K562 (cell line): ENCODE results near the gene GPER1. TPM values are rescaled to one million over a fixed set of nuclear protein-coding genes. Genes with fewer than 3 reads are reported as not detected.

Experiments used
- ATF7 ChIP-seq: fragments of 450-650 bp; IDR thresholded peaks from 2 replicates; pipeline ENCODE4 v1.7.1; 2014; ENCODE audit warnings: mild to moderate bottlenecking, moderate library complexity
- BRF1 ChIP-seq: IDR thresholded peaks from 3 replicates; pipeline ENCODE4 v1.6.1; 2011; ENCODE audit warnings: borderline replicate concordance, mild to moderate bottlenecking; ENCODE audit not compliant: insufficient read length; ENCODE audit errors: extremely low read depth
- CHCHD3 ChIP-seq: fragments of 250-450 bp; sonication (Bioruptor Pico); IDR thresholded peaks from 2 replicates; pipeline ENCODE4 v2.1.2; 2022; ENCODE audit warnings: mild to moderate bottlenecking
- CSDE1 ChIP-seq, 2 experiments: fragments of 450-650 bp; IDR thresholded peaks; 2 replicates each; pipeline ENCODE4 v1.6.1; 2016; ENCODE audit warnings: mild to moderate bottlenecking in 1 of 2
- CUX1 ChIP-seq: fragments of 200-800 bp; sonication (Bioruptor generic); IDR thresholded peaks from 2 replicates; pipeline ENCODE4 v1.6.1; 2016; ENCODE audit warnings: missing genetic modification characterization, missing compliant biosample characterization
- FOXJ2 ChIP-seq: fragments of 200-800 bp; sonication (Bioruptor generic); IDR thresholded peaks from 2 replicates; pipeline ENCODE4 v1.6.1; 2016; ENCODE audit warnings: missing genetic modification characterization, missing compliant biosample characterization
- GABPB1 ChIP-seq: sonication (generic); formaldehyde crosslinking; IDR thresholded peaks from 2 replicates; pipeline ENCODE4 v1.8.0; 2022; ENCODE audit warnings: mild to moderate bottlenecking, missing genetic modification reagents
- KLF1 ChIP-seq: fragments of 450-650 bp; IDR thresholded peaks from 2 replicates; pipeline ENCODE4 v1.6.1; 2016; ENCODE audit warnings: missing genetic modification characterization, missing compliant biosample characterization
- PRDM10 ChIP-seq: fragments of 450-650 bp; IDR thresholded peaks from 2 replicates; pipeline ENCODE4 v1.6.1; 2018; ENCODE audit not compliant: partially characterized antibody
- PRPF4 ChIP-seq: fragments of 200-400 bp; formaldehyde crosslinking; IDR thresholded peaks from one replicate; pipeline ENCODE4 v1.6.1; 2017; ENCODE audit warnings: low read length, low read depth, mild to moderate bottlenecking; ENCODE audit not compliant: insufficient read depth, poor library complexity, severe bottlenecking
- RAD51 ChIP-seq: fragments of 450-650 bp; IDR thresholded peaks from 2 replicates; pipeline ENCODE4 v1.7.1; 2016; ENCODE audit warnings: low read depth, mild to moderate bottlenecking, borderline replicate concordance
- STAT6 ChIP-seq: sonication (generic); formaldehyde crosslinking; IDR thresholded peaks from 2 replicates; pipeline ENCODE4 v1.8.1; 2023; ENCODE audit warnings: mild to moderate bottlenecking, missing genetic modification reagents
- TEAD4 ChIP-seq, 2 experiments: sonication (generic) in 1 of 2; formaldehyde crosslinking in 1 of 2; IDR thresholded peaks; 2 replicates each; pipeline versions ENCODE4 v1.6.1 to v1.8.0; 2012 to 2022; ENCODE audit warnings: borderline replicate concordance in 1 of 2, inconsistent platforms in 1 of 2, low read length in 1 of 2, mild to moderate bottlenecking in 1 of 2, missing genetic modification reagents in 1 of 2
- ZFPM2 ChIP-seq: fragments of 250-450 bp; sonication (Bioruptor Pico); IDR thresholded peaks from 2 replicates; pipeline ENCODE4 v1.5.1; 2022; ENCODE audit warnings: mild to moderate bottlenecking
- ZNF696 ChIP-seq: fragments of 250-450 bp; sonication (Bioruptor Pico); conservative IDR thresholded peaks from 2 replicates; pipeline ENCODE4 v1.4.0; 2020; ENCODE audit warnings: mild to moderate bottlenecking, moderate library complexity
- polyA plus RNA-seq, 8 experiments: library from polyadenylated mRNA; depleted of rRNA in 4 of 8; stranded (reverse) in 5 of 8; unstranded in 3 of 8; fragments of >200 nt; fragmentation: Nextera tagmentation in 2 of 8; fragmentation: Illumina TruSeq in 1 of 8; extraction: Ambion mirVana in 2 of 8; extraction: Trizol in 1 of 8; gene quantifications; 2 replicates each; pipeline versions ENCODE4 v1.2.1 to v1.2.3, GENCODE V29; 2011 to 2014; ENCODE audit warnings: inconsistent platforms in 1 of 8, missing spikeins in 1 of 8
- total RNA-seq, 7 experiments: library from RNA; depleted of rRNA in 6 of 7; stranded (reverse); fragments of >200 nt in 6 of 7; fragmentation: Illumina TruSeq in 2 of 7; extraction: Trizol in 2 of 7; gene quantifications; 2 replicates each; pipeline versions ENCODE4 v1.2.1 to v1.2.3, GENCODE V29; 2011 to 2021; ENCODE audit warnings: low replicate concordance in 1 of 7

GPER1 gene
- total and polyA plus RNA-seq, 9 of the 15 experiments (the other 6 are each of a cell fraction or from before 2014, with no cell fraction given) = 0.04 to 0.09 (median 0.08) TPM; not detected in 6

- no peak for TF ChIP-seq PRDM10
- no peak for TF ChIP-seq CSDE1 (IDR thresholded peaks at IDR 0.05)
- TF ChIP-seq GABPB1 (CRISPR knock-in tag) = no peak; the same call in 1 of the 2 replicates
- no peak for TF ChIP-seq FOXJ2 (tag)
- TF ChIP-seq BRF1 = no peak
- TF ChIP-seq CHCHD3 (CRISPR knock-in tag) = no peak
- no peak for TF ChIP-seq ZFPM2 (CRISPR knock-in tag)
- no peak for TF ChIP-seq ZNF696 (CRISPR knock-in tag)
- TF ChIP-seq STAT6 (CRISPR knock-in tag) = no peak
- TF ChIP-seq RAD51 = peak; percentile 13; the same call in 1 of the 2 replicates
- TF ChIP-seq PRPF4 = no peak
- no peak for TF ChIP-seq KLF1 (tag)
- peak; percentile 57; the same call in 1 of the 2 replicates for TF ChIP-seq ATF7
- no peak for TF ChIP-seq TEAD4 (IDR thresholded peaks at IDR 0.05; ENCODE audit: low read length)
- no peak for TF ChIP-seq TEAD4 (CRISPR knock-in tag; IDR thresholded peaks at IDR 0.05; ENCODE audit: borderline replicate concordance)
- TF ChIP-seq CUX1 = no peak
Observed at GRCh38 chr7:1086588-1087464, 1.1 kb upstream of the GPER1 start (continued).
